HG03442 (cell line): Measurements from ENCODE around the gene CDH11.

Source experiments
- ATAC-seq: cut with Tn5 transposase; IDR thresholded peaks from one replicate; pipeline ENCODE4 v1.9.1; 2021; ENCODE audit warnings: mild to moderate bottlenecking, moderate library complexity; ENCODE audit not compliant: unreplicated experiment

CDH11 gene

DNA sequence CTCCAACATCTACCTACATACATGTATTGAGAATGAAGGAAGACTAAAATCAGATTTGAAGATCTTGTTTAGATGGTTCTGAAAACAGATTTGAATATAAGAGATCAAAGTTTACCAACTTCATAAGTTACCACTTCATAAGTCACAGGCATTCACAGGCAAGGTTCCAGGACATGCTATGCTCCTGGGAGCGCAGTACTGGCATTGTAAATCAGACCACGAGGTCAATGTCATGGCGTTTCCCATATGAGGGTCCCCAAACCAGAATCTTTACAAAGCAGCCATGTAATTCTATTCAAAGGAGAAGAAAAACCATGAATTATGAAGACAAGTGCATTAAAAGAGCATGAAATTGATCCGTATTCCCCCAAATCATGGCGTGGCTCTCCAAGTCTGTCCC lies 3.0 kb downstream of the CDH11 start:
- no peak for ATAC-seq

- ATAC-seq = peak; percentile 87
Measured at GRCh38 chr16:65117811-65118448, 3.9 kb downstream of the CDH11 start.

DNA sequence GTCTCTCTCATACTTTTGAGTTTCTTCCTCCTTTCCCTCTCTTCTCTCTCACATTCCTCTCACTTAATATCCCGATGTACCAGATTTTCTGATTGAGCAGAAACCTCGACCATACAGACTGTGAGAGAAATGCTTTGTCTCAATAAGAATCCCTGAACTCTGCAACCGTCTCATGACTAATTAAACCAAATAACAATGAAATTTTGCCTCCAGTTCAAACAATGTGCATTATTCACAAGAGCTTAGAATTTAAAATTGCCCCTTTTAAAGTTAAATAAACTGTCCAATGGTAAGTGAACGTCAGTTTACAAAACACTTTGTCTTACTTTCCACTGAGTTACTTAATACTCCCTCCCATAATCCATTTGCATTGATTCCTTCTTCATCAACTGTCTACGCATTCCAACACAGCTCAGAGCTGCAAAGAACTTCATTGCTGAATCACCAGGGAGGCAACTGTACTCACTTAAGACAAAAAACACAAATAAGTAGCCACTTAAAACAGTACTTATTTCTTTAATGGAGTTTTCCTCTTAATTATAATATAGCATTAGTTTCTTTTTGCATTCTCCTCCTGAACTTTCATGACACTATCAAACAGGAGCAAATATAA lies 4.9 kb downstream of the CDH11 start:
- no peak for ATAC-seq

GRCh38 chr16:65116216-65116615 lies 5.6 kb downstream of the CDH11 start:
- no peak for ATAC-seq

GRCh38 chr16:65114527-65114926 lies 7.3 kb downstream of the CDH11 start:
- no peak for ATAC-seq

GRCh38 chr16:65113441-65113840 lies 8.4 kb downstream of the CDH11 start:
- ATAC-seq = no peak

DNA sequence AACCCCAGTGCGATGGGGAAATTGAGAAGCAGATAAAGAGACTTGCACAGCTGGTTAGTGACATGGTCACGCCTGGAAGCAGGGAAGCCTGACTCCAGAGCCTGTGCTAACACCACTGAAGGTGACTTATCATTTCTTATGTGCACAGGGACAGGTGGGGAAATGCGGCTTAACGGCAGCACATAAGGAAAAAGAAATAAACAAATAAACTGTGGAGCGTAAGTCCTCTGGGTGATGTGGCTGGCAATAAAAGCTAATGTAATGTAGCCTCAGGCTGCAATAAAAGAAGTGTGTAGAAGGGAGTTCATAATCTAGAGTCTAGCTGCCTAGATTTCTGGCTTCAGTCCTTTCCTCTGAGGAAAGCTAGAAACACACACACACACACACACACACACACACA lies 10.6 kb downstream of the CDH11 start:
- no peak for ATAC-seq

DNA sequence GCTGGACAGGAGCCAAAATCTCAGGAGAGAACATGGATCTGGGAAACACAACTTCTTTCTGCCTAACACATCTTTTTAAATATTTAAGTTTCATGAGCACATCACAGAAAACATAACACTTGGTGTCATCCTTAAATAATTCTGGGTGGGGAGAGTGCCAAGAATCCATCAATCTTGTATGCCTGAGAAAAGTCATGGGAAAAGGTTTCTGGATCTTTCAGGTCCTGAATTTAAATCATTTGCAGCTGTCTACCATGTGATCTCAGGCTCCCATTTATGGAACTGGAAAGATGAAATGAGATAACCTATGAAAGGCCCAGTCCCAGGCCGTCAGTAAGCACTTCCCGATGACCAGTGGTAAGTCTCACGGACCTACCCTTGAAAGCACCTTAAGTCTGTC lies 15.1 kb downstream of the CDH11 start:
- ATAC-seq = no peak

- no peak for ATAC-seq
Measured at GRCh38 chr16:65105171-65105570, 16.7 kb downstream of the CDH11 start.

- no peak for ATAC-seq
Measured at GRCh38 chr16:65104471-65104870, 17.4 kb downstream of the CDH11 start.

GRCh38 chr16:65102326-65102725 lies 19.5 kb downstream of the CDH11 start:
- no peak for ATAC-seq

- no peak for ATAC-seq
Measured at GRCh38 chr16:65101009-65101408, 20.9 kb downstream of the CDH11 start.

GRCh38 chr16:65099607-65100006 lies 22.3 kb downstream of the CDH11 start:
- ATAC-seq = no peak

- ATAC-seq = no peak
Measured at GRCh38 chr16:65098916-65099315, 22.9 kb downstream of the CDH11 start.

GRCh38 chr16:65097296-65097695 lies 24.6 kb downstream of the CDH11 start:
- no peak for ATAC-seq

GRCh38 chr16:65095906-65096305 lies 26.0 kb downstream of the CDH11 start:
- ATAC-seq = no peak

DNA sequence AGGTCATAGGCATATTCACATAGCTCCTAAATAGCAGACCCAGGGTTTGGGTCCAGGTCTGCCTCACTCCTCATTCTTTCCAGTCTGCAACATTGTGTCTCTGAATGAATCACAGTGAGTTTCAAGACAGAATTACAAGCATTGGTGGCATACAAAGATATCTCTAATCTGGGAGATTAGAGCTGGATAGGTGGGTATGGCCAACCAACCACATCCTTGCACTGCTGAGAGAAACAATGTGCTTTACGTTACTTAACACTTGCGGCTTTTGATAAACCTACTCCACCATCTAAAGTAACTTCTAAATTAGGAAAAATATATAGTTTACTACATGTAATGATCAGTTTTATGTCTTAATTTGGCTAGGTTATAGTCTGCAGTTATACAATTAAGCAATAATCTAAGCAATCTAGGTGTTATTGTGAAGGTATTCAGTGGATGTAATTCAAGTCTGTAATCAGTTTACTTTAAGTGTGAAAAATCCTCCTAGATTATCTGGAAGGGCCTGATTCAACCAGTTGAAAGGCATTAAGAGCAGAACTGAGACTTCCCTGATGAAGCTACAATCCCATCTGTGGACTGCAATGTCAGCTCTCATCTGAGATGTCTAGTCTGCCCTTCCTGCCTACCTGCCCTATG lies 26.7 kb downstream of the CDH11 start:
- ATAC-seq = no peak

- ATAC-seq = no peak
Measured at GRCh38 chr16:65094009-65094408, 27.9 kb downstream of the CDH11 start.

- no peak for ATAC-seq
Measured at GRCh38 chr16:65083164-65083857, 38.6 kb downstream of the CDH11 start.

DNA sequence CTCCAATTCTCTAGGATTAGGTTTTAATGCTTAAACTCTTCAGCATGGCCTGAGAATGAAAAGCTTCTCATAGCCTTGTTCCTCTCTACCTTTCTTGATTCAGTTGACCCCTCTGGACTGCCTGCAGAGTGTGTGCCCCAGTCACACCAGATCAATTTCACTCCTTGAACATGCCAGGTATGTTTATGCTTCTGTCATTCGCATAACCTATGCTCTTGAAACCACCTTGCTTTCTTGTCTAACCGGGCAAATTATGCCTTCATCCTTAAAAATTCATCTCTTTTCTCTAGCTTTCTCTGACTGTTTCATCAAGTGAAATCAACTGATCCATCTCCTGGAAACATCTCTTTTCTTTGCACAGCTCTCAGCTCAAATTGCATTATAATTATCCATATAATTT lies 42.3 kb downstream of the CDH11 start:
- no peak for ATAC-seq

DNA sequence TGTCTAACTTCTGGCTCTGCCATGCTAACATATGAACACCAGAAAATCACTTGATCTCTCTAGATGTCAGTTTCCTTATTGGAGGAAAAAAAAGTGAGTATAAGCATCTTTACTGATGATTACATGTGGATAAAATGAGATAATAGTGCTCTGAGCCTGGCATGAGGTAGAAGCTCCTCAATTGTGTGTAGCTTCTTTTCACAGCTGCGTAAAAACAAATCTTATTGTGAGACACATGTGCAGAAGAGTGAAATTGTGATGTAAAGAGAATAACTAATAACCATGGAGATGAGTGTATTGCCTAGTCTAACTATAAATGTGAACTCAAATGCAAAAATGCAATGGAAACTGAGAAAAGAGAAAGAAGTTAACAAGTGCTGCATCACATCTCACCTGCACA lies 44.7 kb downstream of the CDH11 start:
- no peak for ATAC-seq

- no peak for ATAC-seq
Measured at GRCh38 chr16:65075877-65076276, 46.0 kb downstream of the CDH11 start.
